Measurements from ENCODE around the gene MAP3K4. TPM values are rescaled to one million over a fixed set of nuclear protein-coding genes. Genes with fewer than 3 reads are reported as not detected.

Gene MAP3K4
- total RNA-seq, 1 experiment from 2014 or later = 27.9 TPM

DNA sequence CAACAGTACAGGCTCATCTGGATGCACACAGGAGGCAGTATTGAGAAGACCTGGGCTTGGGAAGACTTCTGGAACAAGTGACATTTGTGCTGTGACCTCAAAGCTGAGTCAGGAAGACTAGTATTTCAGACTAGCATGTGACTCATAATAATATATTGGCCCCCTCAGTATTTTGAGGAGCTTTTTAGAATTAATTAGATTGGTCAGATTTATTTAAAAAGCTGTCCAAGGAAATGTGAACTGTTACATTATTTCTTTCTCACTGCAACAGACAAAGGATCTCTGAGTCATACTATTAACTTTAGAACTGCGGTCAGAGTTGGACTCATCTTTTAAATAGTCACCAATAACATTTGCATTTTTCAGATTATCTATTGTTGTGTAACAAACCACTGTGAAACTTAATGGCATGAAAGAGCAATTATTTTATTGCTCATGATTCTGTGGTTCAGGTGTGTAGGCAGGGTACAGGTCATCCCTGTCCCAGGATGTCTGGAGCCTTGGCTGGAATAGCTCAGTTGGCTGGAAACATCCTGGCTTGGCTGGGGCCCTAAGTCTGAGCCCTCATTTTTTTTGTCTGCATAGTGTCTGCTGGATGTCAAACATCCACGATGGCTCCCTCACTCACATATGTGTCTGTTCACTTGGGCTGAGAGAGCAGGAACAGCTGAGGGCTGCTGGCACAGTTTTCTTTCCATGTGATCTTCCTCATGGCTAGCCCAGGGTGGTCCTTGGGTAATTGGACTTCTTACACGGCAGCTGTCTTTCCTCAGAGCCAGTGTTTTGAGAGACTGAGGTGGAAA, 46.9 kb downstream of the MAP3K4 start:
- Histone ChIP-seq H3K79me2 (ENCODE audit: low read length) (peaks cover 77% of the 10 kb centered on the region), H3K27ac (ENCODE audit: low read length) (peak overlapping the region; percentile 99), H3K4me2 (ENCODE audit: low read length) (peak overlapping the region; percentile 60), H3K36me3 (ENCODE audit: low read depth, low read length) (peaks cover 42% of the 10 kb centered on the region), H3K27me3 (ENCODE audit: low read length) (no peaks in the 10 kb centered on the region), H3K4me3 (ENCODE audit: low read length) (no peak overlapping the region), H3K9me3 (ENCODE audit: low read length) (no peaks in the 10 kb centered on the region), H3K9me2 (replicated peaks; ENCODE audit: low read length) (no peaks in the 10 kb centered on the region), H3K4me1 (ENCODE audit: insufficient read depth, low read length) (peaks cover 32% of the 10 kb centered on the region), H4K20me1 (ENCODE audit: low read length) (no peaks in the 10 kb centered on the region), H3F3A (ENCODE audit: low read length, unreplicated experiment) (peaks cover 7% of the 10 kb centered on the region), H2AFZ (ENCODE audit: low read length) (no peak overlapping the region), H3K9ac (ENCODE audit: low read length) (peak overlapping the region; percentile 93)
- no TSS peak for BruUV-seq (replicated peaks)
- ChIA-PET CTCF (interaction anchor here (0.5 to 0.7 kb wide), 2 partner anchors 46 to 1839 kb away, joined by 3 to 4 read pairs; no protein-coding TSS in a partner anchor), POLR2A (ENCODE audit: unreplicated experiment) (interaction anchor here (0.9 kb wide), 1 partner anchor 47 kb away, joined by 3 read pairs; the partner anchor contains the start of gene MAP3K4)
- TF ChIP-seq EZH2phosphoT487 (IDR thresholded peaks at IDR 0.05; ENCODE audit: borderline replicate concordance, low read length) (no peak), EZH2 (IDR thresholded peaks at IDR 0.05; ENCODE audit: low read length, unreplicated experiment) (no peak)
- TF ChIP-seq, protein P1, sequence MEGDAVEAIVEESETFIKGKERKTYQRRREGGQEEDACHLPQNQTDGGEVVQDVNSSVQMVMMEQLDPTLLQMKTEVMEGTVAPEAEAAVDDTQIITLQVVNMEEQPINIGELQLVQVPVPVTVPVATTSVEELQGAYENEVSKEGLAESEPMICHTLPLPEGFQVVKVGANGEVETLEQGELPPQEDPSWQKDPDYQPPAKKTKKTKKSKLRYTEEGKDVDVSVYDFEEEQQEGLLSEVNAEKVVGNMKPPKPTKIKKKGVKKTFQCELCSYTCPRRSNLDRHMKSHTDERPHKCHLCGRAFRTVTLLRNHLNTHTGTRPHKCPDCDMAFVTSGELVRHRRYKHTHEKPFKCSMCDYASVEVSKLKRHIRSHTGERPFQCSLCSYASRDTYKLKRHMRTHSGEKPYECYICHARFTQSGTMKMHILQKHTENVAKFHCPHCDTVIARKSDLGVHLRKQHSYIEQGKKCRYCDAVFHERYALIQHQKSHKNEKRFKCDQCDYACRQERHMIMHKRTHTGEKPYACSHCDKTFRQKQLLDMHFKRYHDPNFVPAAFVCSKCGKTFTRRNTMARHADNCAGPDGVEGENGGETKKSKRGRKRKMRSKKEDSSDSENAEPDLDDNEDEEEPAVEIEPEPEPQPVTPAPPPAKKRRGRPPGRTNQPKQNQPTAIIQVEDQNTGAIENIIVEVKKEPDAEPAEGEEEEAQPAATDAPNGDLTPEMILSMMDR (conservative IDR thresholded peaks at IDR 0.05; ENCODE audit: low read depth, low read length) = peak; percentile 56
- intact Hi-C loops (cut with micrococcal nuclease) = loop anchor here (1.0 kb wide), 1 partner anchor 46 kb away; no protein-coding TSS in a partner anchor
- DNase-seq = peak; percentile 93
- ATAC-seq = peak; percentile 91

DNA sequence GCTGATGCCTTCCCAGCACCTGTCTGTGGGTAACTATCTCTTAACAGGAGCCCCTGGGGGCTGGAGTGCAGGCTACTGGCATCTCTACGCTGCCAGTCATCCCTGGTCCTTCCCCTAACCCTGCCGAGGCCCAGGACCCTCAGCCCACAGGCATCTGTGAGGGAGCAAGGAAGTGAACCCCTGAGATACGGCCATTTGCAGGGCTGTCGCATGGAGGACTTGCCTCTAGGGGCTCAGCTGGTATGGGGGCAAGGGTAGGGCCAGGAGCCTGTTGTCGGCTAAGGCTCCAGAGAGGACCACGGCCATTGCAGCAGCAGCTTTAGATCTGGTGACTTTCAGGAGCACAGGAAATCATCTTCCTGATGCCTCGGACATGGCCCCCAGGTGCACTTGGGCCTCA, 49.7 kb downstream of the MAP3K4 start:
- Histone ChIP-seq H3K9me3 (ENCODE audit: low read length) (no peaks in the 10 kb centered on the region), H3F3A (ENCODE audit: low read length, unreplicated experiment) (peaks cover 7% of the 10 kb centered on the region), H3K9ac (ENCODE audit: low read length) (no peak overlapping the region), H3K4me3 (ENCODE audit: low read length) (no peak overlapping the region), H3K36me3 (ENCODE audit: low read depth, low read length) (peaks cover 30% of the 10 kb centered on the region), H3K27me3 (ENCODE audit: low read length) (no peaks in the 10 kb centered on the region), H3K27ac (ENCODE audit: low read length) (no peak overlapping the region), H3K4me1 (ENCODE audit: insufficient read depth, low read length) (peaks cover 33% of the 10 kb centered on the region), H3K9me2 (replicated peaks; ENCODE audit: low read length) (no peaks in the 10 kb centered on the region), H3K79me2 (ENCODE audit: low read length) (peaks cover 79% of the 10 kb centered on the region), H2AFZ (ENCODE audit: low read length) (no peak overlapping the region), H4K20me1 (ENCODE audit: low read length) (no peaks in the 10 kb centered on the region), H3K4me2 (ENCODE audit: low read length) (no peak overlapping the region)
- TF ChIP-seq, protein P1 (conservative IDR thresholded peaks at IDR 0.05; ENCODE audit: low read depth, low read length) = no peak
- no peak for TF ChIP-seq EZH2phosphoT487 (IDR thresholded peaks at IDR 0.05; ENCODE audit: borderline replicate concordance, low read length)
- POLR2A ChIA-PET (ENCODE audit: unreplicated experiment) = no interaction called here
- no peak for ATAC-seq
- BruUV-seq (replicated peaks) = no TSS peak
- DNase-seq = no peak
- CTCF ChIA-PET = no interaction called here
- intact Hi-C loops (cut with micrococcal nuclease) = no loop called here

DNA sequence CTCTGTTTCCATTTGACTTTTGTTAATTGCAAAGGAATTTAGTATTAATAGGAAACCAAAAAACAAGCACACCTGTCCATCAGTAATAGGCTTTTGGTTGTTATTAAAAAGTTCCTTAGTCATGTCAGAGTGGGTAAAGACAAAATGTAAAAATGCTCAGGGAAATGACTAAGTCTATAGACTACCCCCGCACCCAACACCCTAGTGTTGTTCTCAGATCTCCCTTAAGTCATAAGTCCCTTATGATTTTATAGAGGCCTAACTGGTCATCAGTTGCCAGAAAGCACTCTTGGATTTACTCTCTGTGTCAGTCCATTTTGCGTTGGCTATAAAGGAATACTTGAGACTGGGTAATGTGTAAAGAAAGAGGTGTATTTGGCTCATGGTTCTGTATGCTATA, 52.8 kb downstream of the MAP3K4 start:
- peaks cover 68% of the 10 kb centered on the region for H3K79me2 ChIP-seq (ENCODE audit: low read length)

More for the DNA sequence above, 52.8 kb downstream of the MAP3K4 start:
- intact Hi-C loops (cut with micrococcal nuclease) = no loop called here
- POLR2A ChIA-PET (ENCODE audit: unreplicated experiment) = no interaction called here
- TF ChIP-seq, protein P1 (conservative IDR thresholded peaks at IDR 0.05; ENCODE audit: low read depth, low read length) = no peak
- TF ChIP-seq EZH2phosphoT487 (IDR thresholded peaks at IDR 0.05; ENCODE audit: borderline replicate concordance, low read length) = no peak
- no peak for TF ChIP-seq EZH2 (IDR thresholded peaks at IDR 0.05; ENCODE audit: low read length, unreplicated experiment)
- H3K27me3 ChIP-seq (ENCODE audit: low read length) = no peaks in the 10 kb centered on the region
- H3K4me1 ChIP-seq (ENCODE audit: insufficient read depth, low read length) = peaks cover 13% of the 10 kb centered on the region
- H3F3A ChIP-seq (ENCODE audit: low read length, unreplicated experiment) = no peaks in the 10 kb centered on the region
- H3K9me3 ChIP-seq (ENCODE audit: low read length) = no peaks in the 10 kb centered on the region
- no peak overlapping the region for H3K4me3 ChIP-seq (ENCODE audit: low read length)
- H3K36me3 ChIP-seq (ENCODE audit: low read depth, low read length) = peaks cover 22% of the 10 kb centered on the region
- no peaks in the 10 kb centered on the region for H4K20me1 ChIP-seq (ENCODE audit: low read length)
- H3K9me2 ChIP-seq (replicated peaks; ENCODE audit: low read length) = no peaks in the 10 kb centered on the region
- no peak overlapping the region for H3K9ac ChIP-seq (ENCODE audit: low read length)
- BruUV-seq (replicated peaks) = no TSS peak
- H3K27ac ChIP-seq (ENCODE audit: low read length) = peak overlapping the region; percentile 20
- CTCF ChIA-PET = interaction anchor here (0.7 kb wide), 1 partner anchor 327 kb away, joined by 6 read pairs; no protein-coding TSS in a partner anchor
- no peak for ATAC-seq
- H2AFZ ChIP-seq (ENCODE audit: low read length) = no peak overlapping the region
- no peak overlapping the region for H3K4me2 ChIP-seq (ENCODE audit: low read length)
- peak; percentile 21 for DNase-seq
